DOHH2 (cell line): ENCODE measurements around the gene TBL1XR1.

Experiments
- H3F3A ChIP-seq: fragments of 200-600 bp; sonication (generic), shearing (Covaris generic); 2 replicates; pipeline ENCODE4 v1.6.0; 2016; ENCODE audit warnings: antibody characterized with exemption, mild to moderate bottlenecking; ENCODE audit not compliant: control insufficient read depth, insufficient read depth
- H3K27ac ChIP-seq: fragments of 200-600 bp; sonication (generic); 2 replicates; pipeline ENCODE4 v1.5.1; 2014; ENCODE audit warnings: low read depth, mild to moderate bottlenecking, low read length, moderate library complexity
- H3K27me3 ChIP-seq: fragments of 200-600 bp; sonication (generic); 2 replicates; pipeline ENCODE4 v1.6.1; 2014; ENCODE audit warnings: mild to moderate bottlenecking, low read length, mixed read lengths; ENCODE audit not compliant: control insufficient read depth
- H3K36me3 ChIP-seq: fragments of 200-600 bp; sonication (generic); 2 replicates; pipeline ENCODE4 v1.6.1; 2014; ENCODE audit warnings: mild to moderate bottlenecking, low read length, moderate library complexity, mixed read lengths; ENCODE audit not compliant: control insufficient read depth
- H3K4me1 ChIP-seq: fragments of 200-600 bp; sonication (generic); 2 replicates; pipeline ENCODE4 v1.6.1; 2014; ENCODE audit warnings: mild to moderate bottlenecking, low read length, mixed read lengths; ENCODE audit not compliant: control insufficient read depth
- H3K4me2 ChIP-seq: fragments of 200-600 bp; sonication (generic); 2 replicates; pipeline ENCODE4 v1.6.0; 2014; ENCODE audit warnings: mild to moderate bottlenecking, low read length, moderate library complexity
- H3K4me3 ChIP-seq: fragments of 200-600 bp; sonication (generic); 2 replicates; pipeline ENCODE4 v1.5.1; 2014; ENCODE audit warnings: mild to moderate bottlenecking, low read length, mixed read lengths
- H3K79me2 ChIP-seq: fragments of 200-600 bp; sonication (generic); 2 replicates; pipeline ENCODE4 v1.6.1; 2014; ENCODE audit warnings: mild to moderate bottlenecking, low read length, mixed read lengths; ENCODE audit not compliant: control insufficient read depth
- H3K9me2 ChIP-seq: fragments of 200-600 bp; sonication (generic); replicated peaks from 2 replicates; pipeline ENCODE4 v1.6.1; 2014; ENCODE audit warnings: mild to moderate bottlenecking, low read length, mixed read lengths; ENCODE audit not compliant: control insufficient read depth
- H3K9me3 ChIP-seq: fragments of 200-600 bp; sonication (generic); 2 replicates; pipeline ENCODE4 v1.6.1; 2014; ENCODE audit warnings: antibody characterized with exemption, low read length, mixed read lengths; ENCODE audit not compliant: control insufficient read depth, insufficient read depth
- H4K20me1 ChIP-seq: fragments of 200-600 bp; sonication (generic); 2 replicates; pipeline ENCODE4 v1.6.0; 2014; ENCODE audit warnings: low read depth, mild to moderate bottlenecking, antibody characterized with exemption, low read length, moderate library complexity; ENCODE audit not compliant: control insufficient read depth, insufficient read depth
- EZH2phosphoT487 ChIP-seq: fragments of 200-600 bp; sonication (generic); IDR thresholded peaks from 2 replicates; pipeline ENCODE4 v1.6.1; 2017; ENCODE audit warnings: borderline replicate concordance, mild to moderate bottlenecking, antibody characterized with exemption, low read length, moderate library complexity, mixed read lengths
- TF ChIP-seq, protein P1 (sequence below): fragments of 200-600 bp; sonication (generic); IDR thresholded peaks from one replicate; pipeline ENCODE4 v1.5.1; 2014; ENCODE audit warnings: antibody characterized with exemption, mild to moderate bottlenecking, low read depth, low read length; ENCODE audit not compliant: poor library complexity, severe bottlenecking

Gene TBL1XR1

DNA sequence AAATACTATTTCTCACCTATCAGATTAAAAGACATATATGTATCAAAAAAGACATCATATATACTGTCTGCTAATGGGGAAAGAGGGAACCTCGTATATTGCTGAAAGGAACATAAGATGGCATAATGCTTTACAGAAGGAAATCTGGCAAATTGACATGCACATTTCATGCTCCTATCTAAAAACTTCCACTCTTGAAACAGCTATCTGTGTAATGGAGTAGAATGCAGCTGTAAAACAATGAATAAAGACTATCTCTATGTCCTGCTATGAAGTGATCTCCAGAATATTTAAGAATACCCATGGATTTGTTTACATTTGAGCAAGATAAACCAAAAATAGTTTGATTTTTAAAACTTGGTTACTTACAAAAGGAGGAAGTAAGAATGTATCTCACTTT is 107.4 kb downstream of the TBL1XR1 start:
- H3K4me2 ChIP-seq = peak overlapping the region; percentile 8; the same call in 1 of the 2 replicates
- peaks cover 71% of the 10 kb centered on the region for H3K36me3 ChIP-seq
- peaks cover 99% of the 10 kb centered on the region for H3K79me2 ChIP-seq
- no peaks in the 10 kb centered on the region for H3K9me2 ChIP-seq
- H3K27ac ChIP-seq = no peak overlapping the region
- TF ChIP-seq EZH2phosphoT487 = no peak
- TF ChIP-seq, protein P1, sequence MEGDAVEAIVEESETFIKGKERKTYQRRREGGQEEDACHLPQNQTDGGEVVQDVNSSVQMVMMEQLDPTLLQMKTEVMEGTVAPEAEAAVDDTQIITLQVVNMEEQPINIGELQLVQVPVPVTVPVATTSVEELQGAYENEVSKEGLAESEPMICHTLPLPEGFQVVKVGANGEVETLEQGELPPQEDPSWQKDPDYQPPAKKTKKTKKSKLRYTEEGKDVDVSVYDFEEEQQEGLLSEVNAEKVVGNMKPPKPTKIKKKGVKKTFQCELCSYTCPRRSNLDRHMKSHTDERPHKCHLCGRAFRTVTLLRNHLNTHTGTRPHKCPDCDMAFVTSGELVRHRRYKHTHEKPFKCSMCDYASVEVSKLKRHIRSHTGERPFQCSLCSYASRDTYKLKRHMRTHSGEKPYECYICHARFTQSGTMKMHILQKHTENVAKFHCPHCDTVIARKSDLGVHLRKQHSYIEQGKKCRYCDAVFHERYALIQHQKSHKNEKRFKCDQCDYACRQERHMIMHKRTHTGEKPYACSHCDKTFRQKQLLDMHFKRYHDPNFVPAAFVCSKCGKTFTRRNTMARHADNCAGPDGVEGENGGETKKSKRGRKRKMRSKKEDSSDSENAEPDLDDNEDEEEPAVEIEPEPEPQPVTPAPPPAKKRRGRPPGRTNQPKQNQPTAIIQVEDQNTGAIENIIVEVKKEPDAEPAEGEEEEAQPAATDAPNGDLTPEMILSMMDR = no peak
- H3F3A ChIP-seq = peaks cover 6% of the 10 kb centered on the region; the same call in 1 of the 2 replicates
- peaks cover 79% of the 10 kb centered on the region for H3K4me1 ChIP-seq
- peaks cover 13% of the 10 kb centered on the region for H4K20me1 ChIP-seq
- H3K4me3 ChIP-seq = no peak overlapping the region
- H3K27me3 ChIP-seq = no peaks in the 10 kb centered on the region
- H3K9me3 ChIP-seq = peaks cover 8% of the 10 kb centered on the region; the same call in 1 of the 2 replicates

DNA sequence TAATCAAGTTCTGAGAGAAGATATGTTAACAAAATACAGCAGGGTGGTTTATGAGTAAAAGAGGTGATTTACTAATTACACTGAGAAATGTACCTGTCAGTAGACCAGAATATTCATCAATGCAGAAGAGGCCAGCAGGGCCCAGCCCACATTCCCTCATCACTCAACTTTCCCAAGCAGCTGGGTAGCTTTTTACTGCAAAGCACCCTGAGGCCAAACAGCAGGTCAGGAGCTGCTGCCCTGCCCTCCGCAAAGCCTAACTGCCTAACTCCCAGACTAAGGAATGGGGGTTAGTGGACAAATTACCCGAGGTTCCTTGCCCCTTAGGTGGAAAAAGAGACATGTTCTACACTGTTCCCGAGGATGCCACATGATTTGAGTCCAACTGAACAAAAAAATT is 108.2 kb downstream of the TBL1XR1 start:
- Histone ChIP-seq H3K4me2 (peak overlapping the region; percentile 8; the same call in 1 of the 2 replicates), H3K27ac (no peak overlapping the region), H3K27me3 (no peaks in the 10 kb centered on the region), H3K4me3 (no peak overlapping the region), H3K79me2 (peaks cover 99% of the 10 kb centered on the region), H3K9me2 (no peaks in the 10 kb centered on the region), H4K20me1 (peaks cover 13% of the 10 kb centered on the region), H3K4me1 (peaks cover 71% of the 10 kb centered on the region), H3F3A (peaks cover 6% of the 10 kb centered on the region; the same call in 1 of the 2 replicates), H3K36me3 (peaks cover 70% of the 10 kb centered on the region), H3K9me3 (peaks cover 3% of the 10 kb centered on the region; the same call in 1 of the 2 replicates)
- TF ChIP-seq, protein P1 = no peak
- TF ChIP-seq EZH2phosphoT487 = no peak

DNA sequence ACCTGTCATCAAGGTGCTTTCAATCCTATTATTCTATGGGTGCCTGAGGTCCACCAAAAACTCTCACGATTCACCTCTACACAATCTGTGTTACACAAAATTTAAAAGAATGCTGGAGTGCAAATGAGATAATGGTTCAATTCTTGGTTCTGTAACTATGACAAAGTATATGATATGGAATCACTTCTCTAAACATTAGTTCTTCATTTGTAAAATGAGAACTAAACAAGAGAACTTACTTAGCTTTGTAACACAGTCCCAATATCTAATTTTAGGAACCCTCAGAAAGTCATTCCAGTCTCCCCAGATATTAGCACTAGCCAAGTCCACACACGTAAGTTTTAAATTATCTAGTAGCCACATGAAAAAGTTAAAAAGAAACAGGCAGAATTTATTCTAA is 111.5 kb downstream of the TBL1XR1 start:
- Histone ChIP-seq H3K4me3 (no peak overlapping the region), H4K20me1 (peaks cover 2% of the 10 kb centered on the region; the same call in 1 of the 2 replicates), H3K4me1 (peaks cover 44% of the 10 kb centered on the region), H3K27ac (no peak overlapping the region), H3K9me3 (no peaks in the 10 kb centered on the region), H3K4me2 (no peak overlapping the region), H3K79me2 (peaks cover 98% of the 10 kb centered on the region), H3K9me2 (no peaks in the 10 kb centered on the region), H3F3A (no peaks in the 10 kb centered on the region; the same call in 1 of the 2 replicates), H3K27me3 (no peaks in the 10 kb centered on the region), H3K36me3 (peaks cover 46% of the 10 kb centered on the region)
- no peak for TF ChIP-seq EZH2phosphoT487
- TF ChIP-seq, protein P1 = no peak
